NCI-H2227 (cell line): ENCODE results near the gene POR.

ENCODE experiments used
- DNase-seq: peaks from one replicate; lab custom pipeline; 2025; ENCODE audit not compliant: unreplicated experiment; lab: John Stamatoyannopoulos, UW

POR gene

GRCh38 chr7:75971309-75971960 lies 56.5 kb downstream of the POR start:
- DNase-seq, result no peak

- DNase-seq, result no peak
These were observed 57.2 kb downstream of the POR start for GRCh38 chr7:75971961-75972763.

- DNase-seq, result no peak
These were observed 62.8 kb downstream of the POR start for GRCh38 chr7:75977743-75978142.

GRCh38 chr7:75979759-75980429 lies 64.9 kb downstream of the POR start:
- DNase-seq, result no peak

- DNase-seq, result no peak
These were observed 65.7 kb downstream of the POR start for GRCh38 chr7:75980430-75981202.

GRCh38 chr7:75981203-75981452 lies 66.2 kb downstream of the POR start:
- no peak for DNase-seq

GRCh38 chr7:75981453-75982305 lies 66.7 kb downstream of the POR start:
- DNase-seq, result no peak

- DNase-seq, result no peak
These were observed 67.5 kb downstream of the POR start for GRCh38 chr7:75982306-75983064.

- DNase-seq, result no peak
These were observed 68.6 kb downstream of the POR start for GRCh38 chr7:75983471-75984129.

- DNase-seq, result no peak
These were observed 69.4 kb downstream of the POR start for GRCh38 chr7:75984130-75985008.

GRCh38 chr7:75985009-75985517 lies 70.1 kb downstream of the POR start:
- DNase-seq, result no peak

- no peak for DNase-seq
These were observed 70.7 kb downstream of the POR start for GRCh38 chr7:75985518-75986146.

- no peak for DNase-seq
These were observed 71.3 kb downstream of the POR start for GRCh38 chr7:75986147-75986781.

GRCh38 chr7:75987026-75987804 lies 72.3 kb downstream of the POR start:
- no peak for DNase-seq

GRCh38 chr7:75987805-75988567 lies 73.0 kb downstream of the POR start:
- no peak for DNase-seq
